Femur (tissue), 1 donor: ENCODE results near the gene ASAP3.
"Not testable (repeated sequence)": the region's sequence is repeated elsewhere in the genome, so short reads cannot be mapped to it uniquely, and the experiment has no call there.

Experiments
- DNase-seq: peaks from one replicate; pipeline ENCODE4 v3.0.0-alpha.2; 2017

The ASAP3 gene

DNA sequence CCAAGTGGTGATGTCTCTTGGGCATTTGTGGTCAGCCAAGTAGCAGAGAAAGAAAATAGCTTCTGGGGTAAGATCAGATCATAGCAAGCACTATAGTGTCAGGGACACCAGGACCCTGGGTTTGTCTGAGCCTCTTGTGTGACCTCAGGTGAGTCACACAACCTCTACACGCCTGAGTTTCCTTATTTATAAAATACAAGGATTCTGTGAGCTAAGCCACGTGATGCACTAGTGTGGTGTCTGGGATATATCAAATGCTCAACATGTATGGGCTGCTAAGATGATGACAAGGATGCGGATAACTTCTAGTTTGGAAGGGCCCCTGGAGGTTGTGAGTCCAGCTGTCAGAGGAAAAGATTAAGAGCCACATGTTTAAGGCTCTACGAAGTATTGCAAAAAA lies 89.8 kb downstream of the ASAP3 start:
- no peak for DNase-seq

DNA sequence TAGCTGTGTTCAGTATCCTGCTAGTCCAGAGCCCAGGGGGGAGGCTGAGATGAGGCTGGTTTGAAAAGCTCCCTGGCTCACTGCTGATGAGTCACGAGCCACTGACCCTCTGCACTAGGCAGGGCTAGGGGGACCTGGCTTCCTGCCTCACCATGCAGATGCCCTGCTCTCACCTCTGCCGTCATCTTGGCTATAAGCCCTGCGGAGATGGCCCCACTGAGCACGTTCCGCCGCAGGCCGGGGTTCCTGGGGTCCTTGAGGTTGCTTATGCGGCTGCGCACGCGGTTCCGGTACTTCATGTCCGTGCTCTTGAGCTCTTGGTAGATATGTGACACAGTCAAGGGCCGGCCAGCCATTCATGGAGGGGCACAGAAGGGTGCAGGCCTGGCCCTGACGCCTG lies 90.3 kb downstream of the ASAP3 start:
- DNase-seq = no peak

DNA sequence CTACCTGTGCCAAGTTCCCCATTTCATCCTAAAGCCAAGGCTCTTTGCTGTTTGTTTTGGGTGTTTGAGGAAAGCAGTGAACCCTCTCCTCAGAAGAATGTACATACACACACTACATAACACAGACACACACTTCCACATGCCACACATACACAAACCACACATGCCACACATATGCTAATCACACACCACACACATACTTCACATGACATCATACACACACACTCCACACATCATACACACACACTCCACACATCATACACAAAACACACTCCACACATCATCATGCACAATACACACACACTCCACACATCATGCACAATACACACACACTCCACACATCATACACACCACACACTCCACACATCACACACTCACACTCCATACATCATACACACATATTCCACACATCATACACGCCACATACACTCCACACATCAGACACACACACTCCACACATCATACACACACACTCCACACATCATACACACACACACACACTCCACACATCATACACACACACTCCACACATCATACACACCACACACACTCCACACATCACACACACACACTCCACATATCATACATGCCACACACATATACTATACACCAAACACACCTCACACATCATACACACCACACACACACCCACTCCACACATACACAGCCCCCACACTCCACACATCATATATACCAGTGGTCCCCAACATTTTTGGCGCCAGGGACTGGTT lies 91.7 kb downstream of the ASAP3 start:
- no peak for DNase-seq

GRCh38 chr1:23389837-23390321 lies 94.1 kb downstream of the ASAP3 start:
- DNase-seq = no peak

DNA sequence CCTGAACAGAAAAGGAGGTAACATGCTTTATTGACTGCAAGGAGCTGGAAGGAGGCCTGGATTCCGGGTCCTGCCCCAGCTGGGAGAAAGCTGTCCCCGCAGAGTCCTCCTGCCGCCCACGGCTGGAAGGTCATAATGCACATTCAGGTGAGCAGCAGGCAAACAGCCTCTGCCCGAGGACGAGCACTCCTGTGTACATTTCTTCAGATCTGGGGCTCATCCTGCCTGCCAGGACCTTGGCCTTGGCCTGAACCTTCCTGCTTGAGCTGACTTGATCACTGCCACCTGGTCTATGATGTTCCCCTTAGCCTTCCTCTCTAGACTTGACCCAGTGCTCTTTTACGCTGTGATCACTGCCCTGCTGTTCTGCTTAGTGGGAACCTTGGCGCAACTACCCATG lies 96.5 kb downstream of the ASAP3 start:
- no peak for DNase-seq

- no peak for DNase-seq
These were observed 98.8 kb downstream of the ASAP3 start for GRCh38 chr1:23385119-23385621.

DNA sequence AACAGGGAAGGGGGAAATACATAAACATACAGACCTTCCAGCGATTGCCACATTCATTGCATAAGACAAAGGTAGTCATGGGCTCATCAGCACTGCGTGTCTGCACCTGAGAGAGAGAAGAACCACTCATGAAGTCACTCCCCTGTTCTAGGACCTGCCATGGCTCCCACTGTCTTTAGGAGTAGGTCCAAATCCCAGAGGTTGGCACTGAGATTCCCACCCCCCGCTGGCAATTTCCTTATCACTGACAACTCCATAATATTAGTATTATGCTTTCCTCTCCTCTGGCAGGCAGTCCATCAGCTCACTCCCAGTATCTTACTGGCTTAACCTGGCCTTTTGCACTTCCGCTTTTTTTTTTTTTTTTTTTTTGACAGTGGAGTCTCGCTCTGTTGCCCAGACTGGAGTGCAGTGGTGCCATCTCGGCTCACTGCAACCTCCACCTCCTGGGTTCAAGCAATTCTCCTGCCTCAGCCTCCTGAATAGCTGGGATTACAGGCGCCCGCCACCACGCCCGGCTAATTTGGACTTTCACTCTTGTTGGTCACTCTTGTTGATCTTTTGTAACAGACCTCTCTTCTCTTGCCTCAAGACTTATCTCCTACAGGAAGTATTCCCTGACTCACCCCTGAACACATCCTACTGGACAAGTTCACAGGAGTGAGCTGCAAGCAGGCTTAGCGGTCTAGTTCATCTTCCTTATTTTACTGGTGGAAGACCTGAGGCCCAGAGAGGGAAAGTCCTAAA lies 99.5 kb downstream of the ASAP3 start:
- DNase-seq = no peak

- DNase-seq = no peak
These were observed 100.2 kb downstream of the ASAP3 start for GRCh38 chr1:23383577-23384311.

DNA sequence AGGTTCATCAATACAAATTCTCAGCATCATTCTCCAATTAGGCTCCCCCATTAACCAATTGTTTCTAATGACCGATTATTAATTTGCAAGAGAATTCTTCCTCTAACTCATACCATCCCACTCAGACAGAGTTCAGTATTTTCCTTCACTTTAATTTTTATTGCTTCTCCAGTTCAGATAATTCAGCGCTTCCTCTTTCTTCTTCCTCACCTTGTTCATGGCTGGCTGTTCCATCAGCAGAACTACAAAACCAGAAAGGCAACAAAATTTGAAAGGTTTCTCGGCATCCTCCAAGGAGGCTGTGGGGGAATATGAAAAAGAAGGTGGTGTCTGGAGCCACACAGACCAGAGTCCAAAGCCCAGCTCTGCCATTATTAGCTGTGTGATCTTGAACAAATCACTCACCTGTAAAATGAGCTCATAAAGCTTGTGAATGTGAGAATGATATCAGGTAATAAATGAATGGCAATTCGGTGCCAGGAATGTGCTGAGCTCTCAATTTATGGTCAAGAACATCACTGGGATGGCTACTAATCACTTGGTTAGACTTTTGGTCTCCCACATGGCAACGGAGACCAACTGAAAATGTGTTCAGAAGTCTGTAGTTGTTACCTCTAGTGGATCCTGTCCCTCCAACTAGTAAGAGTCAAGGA lies 102.6 kb downstream of the ASAP3 start:
- DNase-seq = no peak

DNA sequence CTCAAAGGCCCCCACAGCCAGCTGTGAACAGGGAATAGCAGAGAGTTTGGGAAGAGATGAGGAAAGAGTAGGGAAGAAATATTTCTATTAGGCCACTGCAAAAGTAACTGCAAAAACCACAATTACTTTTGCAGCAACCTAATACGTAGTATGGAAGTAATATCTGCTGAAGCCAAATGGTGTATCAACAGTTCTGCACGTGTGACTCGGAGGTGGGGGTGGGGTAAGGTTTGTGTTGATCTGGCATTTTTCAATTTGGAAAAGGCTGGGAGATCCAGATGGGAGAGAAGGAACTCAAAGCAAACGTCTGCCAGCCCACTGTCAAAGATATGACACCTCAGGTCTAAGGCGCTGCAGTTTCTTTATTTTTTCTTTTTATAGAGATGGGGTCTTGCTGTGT lies 103.3 kb downstream of the ASAP3 start:
- no peak for DNase-seq

- not testable (repeated sequence) for DNase-seq
These were observed 103.7 kb downstream of the ASAP3 start for GRCh38 chr1:23380236-23380635.
